NCI-H510A (cell line): ENCODE data around the gene CBX4.

Experiments used
- DNase-seq: peaks from one replicate; lab custom pipeline; 2025; lab: John Stamatoyannopoulos, UW

CBX4 gene

GRCh38 chr17:79839356-79840268 is at the start of gene CBX4:
TSS of gene CBX4 (minus strand) at chr17:79839440. CDS start at chr17:79839251, 189 bp downstream.
- DNase-seq, result peak; percentile 95

- DNase-seq, result no peak
These were observed 48.8 kb upstream of the CBX4 start for GRCh38 chr17:79888009-79888540.

GRCh38 chr17:79887451-79887991 is 48.3 kb upstream of the CBX4 start:
- DNase-seq, result no peak

GRCh38 chr17:79883202-79883601 is 44.0 kb upstream of the CBX4 start:
- peak; percentile 46 for DNase-seq

DNA sequence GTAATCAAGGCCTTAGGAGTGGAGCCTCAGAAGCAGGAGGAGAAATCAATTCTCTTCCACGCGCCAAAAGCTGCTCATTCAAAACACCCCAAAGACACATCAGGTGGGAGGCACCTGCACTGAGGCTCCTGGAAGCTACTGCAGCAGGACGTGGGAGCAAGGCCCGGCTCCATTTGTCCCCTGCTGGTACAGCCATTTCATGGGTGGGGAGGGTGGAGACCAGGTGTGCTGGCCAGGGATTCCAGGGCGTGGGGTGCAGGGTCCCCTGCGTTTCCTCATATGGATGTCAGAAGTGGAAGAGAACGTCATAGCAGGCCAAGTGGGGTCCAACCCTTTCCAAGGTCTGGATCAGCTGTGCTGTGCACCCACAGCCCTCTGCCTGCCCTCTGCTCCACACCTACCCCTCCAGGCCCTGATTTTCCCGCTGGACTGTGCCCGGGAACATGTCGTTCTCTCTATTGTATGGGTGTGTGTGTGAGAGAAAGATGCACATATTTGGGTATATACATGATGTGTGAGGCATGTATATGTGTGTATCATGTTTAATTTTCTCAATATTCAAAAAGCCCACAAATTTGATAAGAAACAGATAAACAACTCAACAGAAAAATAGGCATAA is 39.2 kb upstream of the CBX4 start:
- DNase-seq, result no peak

GRCh38 chr17:79877041-79877440 is 37.8 kb upstream of the CBX4 start:
- no peak for DNase-seq

- no peak for DNase-seq
These were observed 36.3 kb upstream of the CBX4 start for GRCh38 chr17:79875511-79875910.

DNA sequence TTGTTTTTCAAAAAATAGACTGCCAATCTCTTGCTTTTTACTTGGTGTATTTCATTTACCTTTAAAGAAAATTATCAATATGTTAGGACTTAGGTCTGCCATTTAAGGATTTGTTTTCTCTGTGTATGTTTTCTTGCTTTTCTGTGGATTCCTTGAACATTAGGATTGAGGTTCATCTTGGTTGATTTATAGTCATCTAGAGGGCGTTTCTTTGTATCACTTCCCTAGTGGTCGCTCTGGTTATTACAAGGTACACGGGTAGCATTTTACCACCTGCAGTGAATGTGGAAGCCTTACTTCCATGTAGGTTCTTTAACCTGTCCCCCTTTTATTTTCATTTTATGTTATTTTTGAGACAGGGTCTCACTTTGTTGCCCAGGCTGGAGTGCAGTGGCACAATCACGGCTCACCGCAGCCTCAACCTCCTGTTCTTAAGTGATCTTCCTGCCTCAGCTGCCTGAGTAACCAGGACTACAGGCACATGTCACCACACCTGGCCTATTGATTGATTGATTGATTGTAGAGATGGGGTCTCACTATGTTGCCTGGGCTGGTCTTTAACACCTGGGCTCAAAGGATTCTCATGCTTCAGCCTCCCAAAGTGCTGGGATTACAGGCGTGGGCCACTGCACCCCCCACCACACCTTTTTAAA is 35.2 kb upstream of the CBX4 start:
- DNase-seq, result no peak

GRCh38 chr17:79873583-79873982 is 34.3 kb upstream of the CBX4 start:
- DNase-seq, result no peak

- no peak for DNase-seq
These were observed 33.5 kb upstream of the CBX4 start for GRCh38 chr17:79872762-79873161.

GRCh38 chr17:79871131-79871530 is 31.9 kb upstream of the CBX4 start:
- no peak for DNase-seq

DNA sequence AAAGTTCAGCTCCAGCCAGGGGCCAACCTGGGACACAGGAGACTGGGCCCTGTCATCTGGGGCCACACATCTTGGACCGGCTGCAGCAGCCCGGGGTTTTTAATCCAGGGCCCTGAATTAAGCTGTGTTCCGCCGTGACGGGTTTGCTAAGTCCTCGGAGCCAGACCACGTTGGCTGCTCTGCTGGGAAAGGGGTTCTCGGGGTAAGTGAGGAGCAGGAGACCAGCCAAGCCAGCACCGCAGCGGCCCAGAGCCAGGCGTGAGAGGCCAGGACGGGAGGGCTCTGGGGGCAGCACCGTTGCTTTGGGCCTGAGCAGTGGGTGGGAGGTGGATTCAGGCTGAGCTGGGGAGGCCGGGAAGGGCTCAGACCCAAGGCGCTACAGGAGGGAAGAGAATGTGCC is 31.3 kb upstream of the CBX4 start:
- DNase-seq, result no peak

GRCh38 chr17:79866791-79867518 is 27.7 kb upstream of the CBX4 start:
- no peak for DNase-seq

DNA sequence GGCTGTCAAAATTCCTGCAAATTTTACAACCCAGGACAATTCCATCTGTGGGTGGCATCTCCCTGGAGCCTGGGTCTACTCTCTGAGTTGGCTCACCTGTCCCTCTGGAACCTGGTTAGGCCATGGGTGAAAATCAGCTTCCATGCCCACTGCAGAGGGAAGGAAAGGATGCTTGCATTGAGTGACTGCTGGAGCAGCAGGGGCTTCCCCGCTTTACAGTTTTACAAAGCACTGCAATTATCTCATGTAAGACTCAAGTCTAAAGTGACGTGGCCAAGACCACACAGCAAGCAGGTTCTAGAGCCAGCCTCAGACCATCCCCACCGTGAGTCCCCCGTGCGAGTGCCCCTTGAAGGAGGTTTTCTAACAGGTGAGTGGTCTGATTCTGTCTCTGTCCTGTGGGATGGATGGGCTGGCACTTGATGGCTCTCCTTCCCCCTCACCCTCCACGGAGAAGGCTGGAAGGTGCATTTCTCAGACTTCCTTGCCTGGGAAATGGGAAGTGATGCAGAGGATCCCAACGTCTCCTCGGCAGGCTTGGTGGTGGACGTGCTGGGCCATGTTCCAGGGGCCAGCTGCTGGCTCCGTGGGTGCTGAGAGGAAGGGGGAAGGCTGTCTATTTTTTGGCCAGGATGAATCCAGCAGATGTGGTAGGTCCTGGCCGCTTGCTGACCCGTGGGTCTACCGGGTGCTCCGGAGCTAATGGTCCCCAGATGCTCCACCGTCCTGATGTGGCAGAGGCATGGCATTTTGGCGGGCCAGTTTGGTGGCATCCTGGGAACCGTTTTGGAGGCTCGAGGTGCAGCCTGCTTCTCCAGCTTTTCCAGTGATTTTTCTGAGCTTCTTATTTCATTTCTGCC is 26.3 kb upstream of the CBX4 start:
- no peak for DNase-seq

DNA sequence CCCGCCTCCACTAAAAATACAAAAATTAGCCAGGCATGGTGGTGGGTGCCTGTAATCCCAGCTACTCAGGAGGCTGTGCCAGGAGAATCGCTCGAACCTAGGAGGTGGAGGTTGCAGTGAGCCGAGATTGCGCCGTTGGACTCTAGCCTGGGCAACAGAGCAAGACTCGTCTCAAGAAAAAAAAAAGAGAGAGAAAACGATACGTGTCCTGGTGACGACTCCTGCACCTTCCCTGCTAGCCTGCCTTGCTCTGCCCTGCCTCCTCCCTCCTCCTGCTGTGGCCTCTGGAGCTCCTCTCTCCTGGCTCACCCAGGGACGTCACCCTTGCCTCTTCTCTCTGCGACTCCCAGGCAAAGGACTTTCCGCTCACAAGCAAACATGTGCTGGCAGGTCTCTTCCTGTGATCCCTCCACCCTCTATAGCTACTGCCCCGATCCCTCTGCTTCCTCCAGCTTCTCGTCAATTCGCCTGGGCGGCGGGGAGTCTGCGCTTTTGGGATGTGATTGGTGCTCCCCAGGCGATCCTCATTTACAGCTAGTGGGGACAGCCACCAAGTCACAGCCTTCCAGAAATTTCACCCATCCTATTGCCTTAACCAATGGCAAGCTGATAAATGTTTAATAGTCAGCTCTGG is 25.5 kb upstream of the CBX4 start:
- DNase-seq, result no peak

DNA sequence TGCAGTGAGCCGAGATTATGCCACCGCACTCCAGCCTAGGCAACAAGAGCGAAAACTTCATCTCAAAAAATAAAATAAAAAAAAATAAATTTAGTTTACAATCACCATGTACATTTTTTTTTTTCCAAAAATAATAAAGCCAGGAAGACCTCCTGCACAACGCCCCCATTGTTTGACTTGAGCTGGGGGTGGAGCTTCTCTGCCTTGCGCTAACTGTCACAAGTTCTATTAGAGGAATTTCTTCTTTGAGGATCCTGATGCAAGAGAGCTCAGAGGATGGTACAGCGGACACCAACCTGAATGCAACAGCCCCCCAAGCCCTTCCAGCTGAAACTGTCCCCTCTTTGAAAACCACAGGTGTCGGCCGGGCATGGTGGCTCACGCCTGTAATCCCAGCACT is 24.9 kb upstream of the CBX4 start:
- DNase-seq, result no peak

- DNase-seq, result no peak
These were observed 23.7 kb upstream of the CBX4 start for GRCh38 chr17:79862771-79863440.

DNA sequence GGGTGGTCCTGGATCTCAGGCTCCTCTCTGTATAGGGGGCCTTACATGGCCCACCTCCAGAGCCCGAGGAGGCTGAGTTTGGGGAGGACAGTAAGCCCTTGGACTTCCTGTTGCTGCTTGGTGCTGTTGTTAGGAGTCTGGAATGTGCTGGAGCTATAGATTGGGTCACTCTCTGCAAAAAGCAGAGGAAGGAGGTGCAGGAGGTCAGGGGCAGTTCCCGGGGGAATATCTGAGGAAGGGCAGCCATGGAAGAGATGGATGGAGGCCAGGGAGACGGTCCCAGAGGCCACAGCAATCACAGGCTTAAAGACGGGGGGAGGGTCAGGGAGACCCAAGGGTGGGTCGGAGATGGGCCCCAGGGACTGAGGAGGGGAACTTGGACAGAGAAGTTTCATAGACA is 23.0 kb upstream of the CBX4 start:
- no peak for DNase-seq

- DNase-seq, result no peak
These were observed 22.4 kb upstream of the CBX4 start for GRCh38 chr17:79861413-79862216.
